Putamen (tissue), 1 donor: ENCODE results near the gene ARSB.
"Not testable (repeated sequence)": the region's sequence is repeated elsewhere in the genome, so short reads cannot be mapped to it uniquely, and the experiment has no call there.

ENCODE experiments used
- DNase-seq: peaks from one replicate; pipeline ENCODE4 v3.0.0-alpha.2; 2016; ENCODE audit warnings: low spot score

Gene ARSB

GRCh38 chr5:78995521-78996007, 10.5 kb upstream of the ARSB start:
- DNase-seq = no peak

- DNase-seq = no peak
Observed at GRCh38 chr5:78993165-78993564, 8.1 kb upstream of the ARSB start.

- DNase-seq = no peak
Observed at GRCh38 chr5:78992146-78992545, 7.0 kb upstream of the ARSB start.

GRCh38 chr5:78989080-78989479, 4.0 kb upstream of the ARSB start:
- DNase-seq = no peak

- DNase-seq = peak; percentile 44
Observed at GRCh38 chr5:78985725-78986223, 664 bp upstream of the ARSB start.

GRCh38 chr5:78984439-78985115, 533 bp downstream of the ARSB start:
- DNase-seq = peak; percentile 90

GRCh38 chr5:78983601-78984438, 1.3 kb downstream of the ARSB start:
- DNase-seq = no peak

GRCh38 chr5:78983194-78983593, 1.9 kb downstream of the ARSB start:
- DNase-seq = not testable (repeated sequence)

- no peak for DNase-seq
Observed at GRCh38 chr5:78979909-78980308, 5.2 kb downstream of the ARSB start.

GRCh38 chr5:78979117-78979742, 5.9 kb downstream of the ARSB start:
- DNase-seq = no peak

GRCh38 chr5:78975035-78975434, 10.1 kb downstream of the ARSB start:
- DNase-seq = no peak

- no peak for DNase-seq
Observed at GRCh38 chr5:78974601-78975000, 10.5 kb downstream of the ARSB start.

- DNase-seq = peak; percentile 83
Observed at GRCh38 chr5:78974011-78974410, 11.1 kb downstream of the ARSB start.

- peak; percentile 33 for DNase-seq
Observed at GRCh38 chr5:78972654-78973428, 12.3 kb downstream of the ARSB start.

- no peak for DNase-seq
Observed at GRCh38 chr5:78971998-78972397, 13.1 kb downstream of the ARSB start.

GRCh38 chr5:78968781-78969180, 16.3 kb downstream of the ARSB start:
- DNase-seq = no peak

GRCh38 chr5:78964889-78965288, 20.2 kb downstream of the ARSB start:
- DNase-seq = peak; percentile 58

GRCh38 chr5:78961743-78962142, 23.4 kb downstream of the ARSB start:
- no peak for DNase-seq

GRCh38 chr5:78959767-78960166, 25.3 kb downstream of the ARSB start:
- no peak for DNase-seq

- DNase-seq = no peak
Observed at GRCh38 chr5:78958672-78959445, 26.3 kb downstream of the ARSB start.

GRCh38 chr5:78956901-78957300, 28.2 kb downstream of the ARSB start:
- DNase-seq = no peak
